GM23338 (cell line): ENCODE data around the gene FOXP1.

ENCODE experiments used
- CREB1 ChIP-seq: fragments of 250-450 bp; sonication (Bioruptor Pico); IDR thresholded peaks from 2 replicates; pipeline ENCODE4 v1.5.0; 2020; ENCODE audit warnings: low read depth, mild to moderate bottlenecking, moderate library complexity
- EZH2 ChIP-seq: fragments of 200-600 bp; sonication (generic); IDR thresholded peaks from one replicate; pipeline ENCODE4 v1.8.0; 2017; ENCODE audit warnings: antibody characterized with exemption, mild to moderate bottlenecking, low read depth; ENCODE audit not compliant: unreplicated experiment
- EZH2phosphoT487 ChIP-seq: fragments of 200-600 bp; sonication (generic); IDR thresholded peaks from one replicate; pipeline ENCODE4 v1.8.1; 2018; ENCODE audit warnings: antibody characterized with exemption; ENCODE audit not compliant: unreplicated experiment
- JUNB ChIP-seq: IDR thresholded peaks from one replicate; pipeline ENCODE4 v1.6.1; 2016; ENCODE audit warnings: antibody characterized with exemption; ENCODE audit not compliant: unreplicated experiment
- NANOG ChIP-seq: IDR thresholded peaks from 2 replicates; pipeline ENCODE4 v1.6.1; 2016; ENCODE audit warnings: antibody characterized with exemption, borderline replicate concordance
- POLR2AphosphoS5 ChIP-seq: IDR thresholded peaks from 2 replicates; pipeline ENCODE4 v1.6.1; 2016; ENCODE audit warnings: antibody characterized with exemption, low read depth
- ZNF114 ChIP-seq: fragments of 250-450 bp; sonication (Bioruptor Pico); IDR thresholded peaks from 2 replicates; pipeline ENCODE4 v1.5.0; 2020; ENCODE audit warnings: mild to moderate bottlenecking, moderate library complexity
- ZNF331 ChIP-seq: fragments of 250-450 bp; sonication (Bioruptor Pico); IDR thresholded peaks from 2 replicates; pipeline ENCODE4 v1.5.0; 2020; ENCODE audit warnings: low read depth, mild to moderate bottlenecking, moderate library complexity
- TF ChIP-seq, protein P1 (sequence below), 2 experiments: fragments of 200-600 bp in 1 of 2; sonication (generic) in 1 of 2; conservative IDR thresholded peaks; 2 replicates each; pipeline versions ENCODE4 v1.5.1 to v1.6.1; 2016 to 2017; ENCODE audit warnings: antibody characterized with exemption in 2 of 2, low read depth in 2 of 2, mild to moderate bottlenecking in 2 of 2, moderate library complexity in 1 of 2
- TF ChIP-seq, protein P2 (sequence below): IDR thresholded peaks from one replicate; pipeline ENCODE4 v1.6.1; 2018; ENCODE audit warnings: antibody characterized with exemption; ENCODE audit not compliant: unreplicated experiment
- TF ChIP-seq, protein P3 (sequence below): IDR thresholded peaks from 2 replicates; pipeline ENCODE4 v1.6.1; 2016; ENCODE audit warnings: antibody characterized with exemption

DNA sequence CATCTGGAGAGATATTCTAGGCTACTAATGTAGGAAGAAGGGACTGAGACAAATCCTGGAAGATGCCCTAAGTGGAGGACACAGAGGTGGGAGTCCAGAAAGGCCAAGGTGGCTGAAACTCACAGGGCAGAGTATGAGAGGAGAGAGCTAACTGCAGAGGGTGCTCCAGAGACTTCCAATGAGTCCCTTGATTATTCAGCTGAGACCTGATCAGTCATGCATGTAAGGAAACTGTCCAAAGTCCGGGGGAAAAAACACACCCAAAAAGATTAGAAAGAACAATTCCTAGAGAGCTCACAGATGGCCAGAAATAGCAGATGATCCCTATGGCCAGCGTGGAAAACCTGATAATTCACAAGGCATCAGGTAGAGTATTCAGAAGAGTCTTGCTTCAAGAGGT lies 18.7 kb upstream of the FOXP1 start:
- TF ChIP-seq, protein P1, sequence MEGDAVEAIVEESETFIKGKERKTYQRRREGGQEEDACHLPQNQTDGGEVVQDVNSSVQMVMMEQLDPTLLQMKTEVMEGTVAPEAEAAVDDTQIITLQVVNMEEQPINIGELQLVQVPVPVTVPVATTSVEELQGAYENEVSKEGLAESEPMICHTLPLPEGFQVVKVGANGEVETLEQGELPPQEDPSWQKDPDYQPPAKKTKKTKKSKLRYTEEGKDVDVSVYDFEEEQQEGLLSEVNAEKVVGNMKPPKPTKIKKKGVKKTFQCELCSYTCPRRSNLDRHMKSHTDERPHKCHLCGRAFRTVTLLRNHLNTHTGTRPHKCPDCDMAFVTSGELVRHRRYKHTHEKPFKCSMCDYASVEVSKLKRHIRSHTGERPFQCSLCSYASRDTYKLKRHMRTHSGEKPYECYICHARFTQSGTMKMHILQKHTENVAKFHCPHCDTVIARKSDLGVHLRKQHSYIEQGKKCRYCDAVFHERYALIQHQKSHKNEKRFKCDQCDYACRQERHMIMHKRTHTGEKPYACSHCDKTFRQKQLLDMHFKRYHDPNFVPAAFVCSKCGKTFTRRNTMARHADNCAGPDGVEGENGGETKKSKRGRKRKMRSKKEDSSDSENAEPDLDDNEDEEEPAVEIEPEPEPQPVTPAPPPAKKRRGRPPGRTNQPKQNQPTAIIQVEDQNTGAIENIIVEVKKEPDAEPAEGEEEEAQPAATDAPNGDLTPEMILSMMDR (conservative IDR thresholded peaks at IDR 0.05; ENCODE audit: low read depth in 2 of 2): no peak
- TF ChIP-seq EZH2: no peak
- no peak for TF ChIP-seq ZNF114
- TF ChIP-seq EZH2phosphoT487: no peak
- no peak for TF ChIP-seq CREB1 (CRISPR knock-in tag)
- TF ChIP-seq POLR2AphosphoS5: no peak
- no peak for TF ChIP-seq JUNB
- TF ChIP-seq ZNF331: no peak
- TF ChIP-seq, protein P2, sequence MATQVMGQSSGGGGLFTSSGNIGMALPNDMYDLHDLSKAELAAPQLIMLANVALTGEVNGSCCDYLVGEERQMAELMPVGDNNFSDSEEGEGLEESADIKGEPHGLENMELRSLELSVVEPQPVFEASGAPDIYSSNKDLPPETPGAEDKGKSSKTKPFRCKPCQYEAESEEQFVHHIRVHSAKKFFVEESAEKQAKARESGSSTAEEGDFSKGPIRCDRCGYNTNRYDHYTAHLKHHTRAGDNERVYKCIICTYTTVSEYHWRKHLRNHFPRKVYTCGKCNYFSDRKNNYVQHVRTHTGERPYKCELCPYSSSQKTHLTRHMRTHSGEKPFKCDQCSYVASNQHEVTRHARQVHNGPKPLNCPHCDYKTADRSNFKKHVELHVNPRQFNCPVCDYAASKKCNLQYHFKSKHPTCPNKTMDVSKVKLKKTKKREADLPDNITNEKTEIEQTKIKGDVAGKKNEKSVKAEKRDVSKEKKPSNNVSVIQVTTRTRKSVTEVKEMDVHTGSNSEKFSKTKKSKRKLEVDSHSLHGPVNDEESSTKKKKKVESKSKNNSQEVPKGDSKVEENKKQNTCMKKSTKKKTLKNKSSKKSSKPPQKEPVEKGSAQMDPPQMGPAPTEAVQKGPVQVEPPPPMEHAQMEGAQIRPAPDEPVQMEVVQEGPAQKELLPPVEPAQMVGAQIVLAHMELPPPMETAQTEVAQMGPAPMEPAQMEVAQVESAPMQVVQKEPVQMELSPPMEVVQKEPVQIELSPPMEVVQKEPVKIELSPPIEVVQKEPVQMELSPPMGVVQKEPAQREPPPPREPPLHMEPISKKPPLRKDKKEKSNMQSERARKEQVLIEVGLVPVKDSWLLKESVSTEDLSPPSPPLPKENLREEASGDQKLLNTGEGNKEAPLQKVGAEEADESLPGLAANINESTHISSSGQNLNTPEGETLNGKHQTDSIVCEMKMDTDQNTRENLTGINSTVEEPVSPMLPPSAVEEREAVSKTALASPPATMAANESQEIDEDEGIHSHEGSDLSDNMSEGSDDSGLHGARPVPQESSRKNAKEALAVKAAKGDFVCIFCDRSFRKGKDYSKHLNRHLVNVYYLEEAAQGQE: no peak
- TF ChIP-seq, protein P3, sequence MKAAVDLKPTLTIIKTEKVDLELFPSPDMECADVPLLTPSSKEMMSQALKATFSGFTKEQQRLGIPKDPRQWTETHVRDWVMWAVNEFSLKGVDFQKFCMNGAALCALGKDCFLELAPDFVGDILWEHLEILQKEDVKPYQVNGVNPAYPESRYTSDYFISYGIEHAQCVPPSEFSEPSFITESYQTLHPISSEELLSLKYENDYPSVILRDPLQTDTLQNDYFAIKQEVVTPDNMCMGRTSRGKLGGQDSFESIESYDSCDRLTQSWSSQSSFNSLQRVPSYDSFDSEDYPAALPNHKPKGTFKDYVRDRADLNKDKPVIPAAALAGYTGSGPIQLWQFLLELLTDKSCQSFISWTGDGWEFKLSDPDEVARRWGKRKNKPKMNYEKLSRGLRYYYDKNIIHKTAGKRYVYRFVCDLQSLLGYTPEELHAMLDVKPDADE: no peak
- no peak for TF ChIP-seq NANOG
